ENCODE data around the gene ZNF804A. TPM values are rescaled to one million over a fixed set of nuclear protein-coding genes. Genes with fewer than 3 reads are reported as not detected.

The ZNF804A gene
- total RNA-seq, 1 donor from 2014 or later = 2.7 TPM

DNA sequence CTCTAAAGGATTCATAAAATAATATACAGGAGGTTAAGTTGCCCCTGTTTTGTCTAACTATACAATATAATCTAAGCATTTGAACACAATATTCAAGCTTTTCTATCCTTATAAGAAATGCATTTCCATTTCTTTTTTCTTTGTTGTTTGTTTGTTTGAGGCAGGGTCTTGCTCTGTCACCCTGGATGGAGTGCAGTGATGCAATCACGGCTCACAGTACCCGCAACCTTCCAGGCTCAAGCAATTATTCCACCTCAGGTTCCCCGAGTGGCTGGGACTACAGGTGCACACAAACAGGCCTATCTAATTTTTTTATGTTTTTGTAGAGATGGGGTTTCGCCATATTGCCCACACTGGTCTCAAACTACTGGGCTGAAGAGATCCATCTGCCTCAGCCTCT lies 307.8 kb downstream of the ZNF804A start:
- H3K27me3 Mint-ChIP-seq (ENCODE audit: low read depth) = no peaks in the 10 kb centered on the region
- peaks cover 6% of the 10 kb centered on the region for H3K4me1 Mint-ChIP-seq
- H3K4me3 Mint-ChIP-seq = no peak overlapping the region
- no peak overlapping the region for H3K27ac Mint-ChIP-seq
- no peaks in the 10 kb centered on the region for H3K36me3 Mint-ChIP-seq
- H3K9me3 Mint-ChIP-seq = peaks cover 7% of the 10 kb centered on the region
- no peak for DNase-seq (ENCODE audit: low spot score in 2 of 2, unreplicated experiment in 2 of 2)
- TF ChIP-seq, protein P1, sequence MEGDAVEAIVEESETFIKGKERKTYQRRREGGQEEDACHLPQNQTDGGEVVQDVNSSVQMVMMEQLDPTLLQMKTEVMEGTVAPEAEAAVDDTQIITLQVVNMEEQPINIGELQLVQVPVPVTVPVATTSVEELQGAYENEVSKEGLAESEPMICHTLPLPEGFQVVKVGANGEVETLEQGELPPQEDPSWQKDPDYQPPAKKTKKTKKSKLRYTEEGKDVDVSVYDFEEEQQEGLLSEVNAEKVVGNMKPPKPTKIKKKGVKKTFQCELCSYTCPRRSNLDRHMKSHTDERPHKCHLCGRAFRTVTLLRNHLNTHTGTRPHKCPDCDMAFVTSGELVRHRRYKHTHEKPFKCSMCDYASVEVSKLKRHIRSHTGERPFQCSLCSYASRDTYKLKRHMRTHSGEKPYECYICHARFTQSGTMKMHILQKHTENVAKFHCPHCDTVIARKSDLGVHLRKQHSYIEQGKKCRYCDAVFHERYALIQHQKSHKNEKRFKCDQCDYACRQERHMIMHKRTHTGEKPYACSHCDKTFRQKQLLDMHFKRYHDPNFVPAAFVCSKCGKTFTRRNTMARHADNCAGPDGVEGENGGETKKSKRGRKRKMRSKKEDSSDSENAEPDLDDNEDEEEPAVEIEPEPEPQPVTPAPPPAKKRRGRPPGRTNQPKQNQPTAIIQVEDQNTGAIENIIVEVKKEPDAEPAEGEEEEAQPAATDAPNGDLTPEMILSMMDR (IDR thresholded peaks at IDR 0.05; ENCODE audit: unreplicated experiment) = no peak

DNA sequence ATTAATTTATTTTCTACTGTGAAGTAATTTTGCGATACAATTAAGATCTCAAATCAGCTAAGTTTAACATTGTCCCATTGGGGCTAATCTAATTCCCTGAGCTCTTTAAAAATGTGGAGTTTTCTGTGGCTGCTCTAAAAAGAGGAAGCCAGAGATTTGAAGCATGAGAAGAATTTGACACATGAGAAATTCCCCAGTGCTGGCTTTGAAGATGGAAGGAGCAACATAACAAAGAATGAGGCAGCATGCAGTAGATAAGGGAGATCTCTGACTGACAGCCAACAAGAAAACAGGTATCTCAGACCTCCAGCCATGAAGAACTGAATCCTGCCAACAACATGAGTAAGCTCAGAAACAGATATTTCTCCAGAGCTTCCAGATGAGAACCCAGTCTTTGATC lies 308.4 kb downstream of the ZNF804A start:
- Mint-ChIP-seq H3K36me3 (no peaks in the 10 kb centered on the region), H3K4me1 (peaks cover 6% of the 10 kb centered on the region), H3K9me3 (peaks cover 11% of the 10 kb centered on the region), H3K27me3 (ENCODE audit: low read depth) (no peaks in the 10 kb centered on the region), H3K4me3 (no peak overlapping the region), H3K27ac (no peak overlapping the region)
- TF ChIP-seq, protein P1 (IDR thresholded peaks at IDR 0.05; ENCODE audit: unreplicated experiment) = no peak
- DNase-seq (ENCODE audit: low spot score in 2 of 2, unreplicated experiment in 2 of 2) = no peak

DNA sequence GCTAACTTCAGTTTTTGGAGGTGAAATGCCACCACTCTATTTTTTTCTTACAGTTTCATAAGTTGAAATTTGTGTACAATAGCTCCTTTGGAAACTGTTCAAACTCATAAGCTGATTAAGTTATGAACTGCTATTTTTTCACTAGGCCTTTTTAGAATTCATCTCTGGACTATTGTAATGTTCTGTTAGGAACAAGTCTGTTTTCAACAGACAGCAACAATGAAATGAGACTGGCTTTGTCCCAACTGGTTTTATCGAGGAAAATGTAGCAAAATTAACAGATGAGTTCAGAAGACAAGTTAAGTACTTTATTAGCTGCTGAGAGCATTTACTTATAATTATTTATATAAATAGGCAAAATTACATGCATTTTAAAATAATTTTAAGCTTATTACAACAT lies 310.6 kb downstream of the ZNF804A start:
- Mint-ChIP-seq H3K9me3 (peaks cover 20% of the 10 kb centered on the region), H3K36me3 (peaks cover 3% of the 10 kb centered on the region), H3K27me3 (ENCODE audit: low read depth) (no peaks in the 10 kb centered on the region), H3K27ac (no peak overlapping the region), H3K4me3 (no peak overlapping the region), H3K4me1 (peaks cover 6% of the 10 kb centered on the region)
- TF ChIP-seq, protein P1 (IDR thresholded peaks at IDR 0.05; ENCODE audit: unreplicated experiment) = no peak
- no peak for DNase-seq (ENCODE audit: low spot score in 2 of 2, unreplicated experiment in 2 of 2)

DNA sequence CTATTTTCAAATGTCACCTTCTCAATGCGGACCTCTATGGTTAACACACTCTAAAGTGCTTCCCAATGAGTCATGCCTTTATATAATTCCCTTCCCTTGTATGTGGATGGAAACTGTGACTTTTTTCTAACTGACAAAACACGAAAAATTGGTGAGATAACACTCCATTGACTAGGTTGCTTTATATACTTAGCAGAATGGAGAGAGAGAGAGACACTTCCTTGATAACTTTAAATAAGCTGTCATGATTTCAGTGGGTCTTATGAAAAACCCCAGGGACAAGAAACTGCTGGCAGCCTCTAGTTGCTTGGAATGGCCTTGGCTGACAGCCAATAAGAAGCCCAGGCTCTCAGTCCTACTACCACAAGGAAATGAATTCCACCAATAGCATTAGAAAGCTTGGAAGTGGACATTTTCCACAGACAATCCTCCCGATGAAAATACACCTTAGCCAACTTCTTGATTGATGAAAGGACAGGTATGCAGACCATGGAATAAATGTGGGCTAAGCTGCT lies 322.2 kb downstream of the ZNF804A start:
- no peak overlapping the region for H3K4me3 Mint-ChIP-seq
- TF ChIP-seq, protein P1 (IDR thresholded peaks at IDR 0.05; ENCODE audit: unreplicated experiment) = no peak
- peaks cover 3% of the 10 kb centered on the region for H3K4me1 Mint-ChIP-seq
- H3K36me3 Mint-ChIP-seq = peaks cover 4% of the 10 kb centered on the region
- no peak overlapping the region for H3K27ac Mint-ChIP-seq
- H3K27me3 Mint-ChIP-seq (ENCODE audit: low read depth) = no peaks in the 10 kb centered on the region
- H3K9me3 Mint-ChIP-seq = peaks cover 23% of the 10 kb centered on the region
- no peak for DNase-seq (ENCODE audit: low spot score in 2 of 2, unreplicated experiment in 2 of 2)

DNA sequence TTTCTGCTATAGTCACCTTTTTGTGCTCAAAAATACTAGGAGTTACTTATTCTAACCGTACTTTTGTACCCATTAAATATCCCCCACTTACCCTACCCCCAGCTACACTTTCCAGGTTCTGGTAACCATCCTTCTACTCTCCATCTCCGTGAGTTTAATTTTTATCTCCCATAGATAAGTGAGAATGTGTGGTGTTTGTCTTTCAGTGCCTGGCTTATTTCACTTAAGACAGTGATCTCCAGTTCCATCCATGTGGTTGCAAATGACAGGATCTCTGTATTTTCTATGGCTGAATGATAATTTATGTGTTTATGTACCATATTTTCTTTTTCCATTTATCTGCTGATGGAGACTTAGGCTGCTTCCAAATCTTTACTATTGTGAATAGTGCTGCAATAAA lies 323.3 kb downstream of the ZNF804A start:
- Mint-ChIP-seq H3K9me3 (peaks cover 33% of the 10 kb centered on the region), H3K4me3 (no peak overlapping the region), H3K4me1 (peaks cover 3% of the 10 kb centered on the region), H3K27me3 (ENCODE audit: low read depth) (no peaks in the 10 kb centered on the region), H3K27ac (no peak overlapping the region), H3K36me3 (peaks cover 9% of the 10 kb centered on the region)
- DNase-seq (ENCODE audit: low spot score in 2 of 2, unreplicated experiment in 2 of 2) = no peak
- TF ChIP-seq, protein P1 (IDR thresholded peaks at IDR 0.05; ENCODE audit: unreplicated experiment) = no peak

DNA sequence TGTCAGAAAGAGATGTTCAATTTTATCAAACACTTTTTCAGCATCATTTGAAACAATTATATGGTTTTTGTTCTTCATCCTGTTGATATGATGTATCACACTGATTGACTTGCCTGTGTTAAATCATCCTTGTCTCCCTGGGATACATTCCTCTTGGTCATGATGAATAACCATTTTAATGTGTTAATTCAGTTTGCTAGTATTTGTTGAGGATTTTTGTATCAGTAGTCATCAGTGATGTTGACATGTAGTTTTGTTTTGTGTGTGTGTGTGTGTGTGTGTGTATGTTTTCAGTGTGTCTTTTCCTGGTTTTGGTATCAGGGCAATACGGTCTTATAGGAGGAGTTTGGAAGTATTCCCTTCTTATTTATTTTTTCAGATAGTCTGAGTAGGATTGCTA lies 325.4 kb downstream of the ZNF804A start:
- Mint-ChIP-seq H3K4me1 (peaks cover 3% of the 10 kb centered on the region), H3K36me3 (peaks cover 9% of the 10 kb centered on the region), H3K27me3 (ENCODE audit: low read depth) (no peaks in the 10 kb centered on the region), H3K27ac (no peak overlapping the region), H3K4me3 (no peak overlapping the region), H3K9me3 (peaks cover 40% of the 10 kb centered on the region)
- DNase-seq (ENCODE audit: low spot score in 2 of 2, unreplicated experiment in 2 of 2) = no peak
- TF ChIP-seq, protein P1 (IDR thresholded peaks at IDR 0.05; ENCODE audit: unreplicated experiment) = no peak

Measured in mesothelial cell of epicardium (in vitro differentiated cells).